ENCODE measurements around the gene SEMA7A. TPM values are rescaled to one million over a fixed set of nuclear protein-coding genes. Genes with fewer than 3 reads are reported as not detected.

Gene SEMA7A, protein sequence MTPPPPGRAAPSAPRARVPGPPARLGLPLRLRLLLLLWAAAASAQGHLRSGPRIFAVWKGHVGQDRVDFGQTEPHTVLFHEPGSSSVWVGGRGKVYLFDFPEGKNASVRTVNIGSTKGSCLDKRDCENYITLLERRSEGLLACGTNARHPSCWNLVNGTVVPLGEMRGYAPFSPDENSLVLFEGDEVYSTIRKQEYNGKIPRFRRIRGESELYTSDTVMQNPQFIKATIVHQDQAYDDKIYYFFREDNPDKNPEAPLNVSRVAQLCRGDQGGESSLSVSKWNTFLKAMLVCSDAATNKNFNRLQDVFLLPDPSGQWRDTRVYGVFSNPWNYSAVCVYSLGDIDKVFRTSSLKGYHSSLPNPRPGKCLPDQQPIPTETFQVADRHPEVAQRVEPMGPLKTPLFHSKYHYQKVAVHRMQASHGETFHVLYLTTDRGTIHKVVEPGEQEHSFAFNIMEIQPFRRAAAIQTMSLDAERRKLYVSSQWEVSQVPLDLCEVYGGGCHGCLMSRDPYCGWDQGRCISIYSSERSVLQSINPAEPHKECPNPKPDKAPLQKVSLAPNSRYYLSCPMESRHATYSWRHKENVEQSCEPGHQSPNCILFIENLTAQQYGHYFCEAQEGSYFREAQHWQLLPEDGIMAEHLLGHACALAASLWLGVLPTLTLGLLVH
- total RNA-seq: 9.4 and 20.7 TPM in 2 replicates

DNA sequence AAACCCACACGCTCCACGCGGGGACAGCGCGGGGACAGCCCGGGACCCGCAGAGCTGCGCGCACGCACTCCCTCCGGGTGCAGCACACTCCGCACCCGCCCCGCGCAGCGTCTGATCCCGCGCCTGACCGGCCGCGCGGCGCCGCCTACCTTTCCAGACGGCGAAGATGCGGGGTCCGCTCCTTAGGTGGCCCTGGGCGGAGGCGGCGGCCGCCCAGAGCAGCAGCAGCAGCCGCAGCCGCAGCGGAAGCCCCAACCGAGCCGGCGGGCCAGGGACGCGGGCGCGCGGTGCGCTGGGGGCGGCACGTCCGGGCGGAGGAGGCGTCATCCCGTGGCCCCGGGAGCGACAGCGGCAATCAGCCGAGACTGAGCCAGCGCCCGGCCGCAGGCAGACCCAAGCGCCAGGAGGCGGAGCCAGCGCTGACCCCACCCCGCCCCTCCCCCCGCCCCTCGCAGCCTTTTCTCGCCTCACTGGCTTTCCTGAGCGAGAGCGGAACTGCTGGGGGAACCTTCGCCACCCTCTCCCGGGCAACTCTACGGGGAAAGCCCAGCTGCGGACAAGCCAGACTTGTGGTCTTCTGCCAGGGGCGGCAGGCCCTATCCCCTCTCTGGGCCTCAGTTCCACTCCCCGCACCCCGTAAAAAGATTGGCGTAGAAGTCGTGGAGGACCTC lies at the start of gene SEMA7A:
Gene SEMA7A (minus strand): TSS at position 367 of the 671 bp plus-strand sequence. CDS start 40 bp downstream, at position 327.

DNA sequence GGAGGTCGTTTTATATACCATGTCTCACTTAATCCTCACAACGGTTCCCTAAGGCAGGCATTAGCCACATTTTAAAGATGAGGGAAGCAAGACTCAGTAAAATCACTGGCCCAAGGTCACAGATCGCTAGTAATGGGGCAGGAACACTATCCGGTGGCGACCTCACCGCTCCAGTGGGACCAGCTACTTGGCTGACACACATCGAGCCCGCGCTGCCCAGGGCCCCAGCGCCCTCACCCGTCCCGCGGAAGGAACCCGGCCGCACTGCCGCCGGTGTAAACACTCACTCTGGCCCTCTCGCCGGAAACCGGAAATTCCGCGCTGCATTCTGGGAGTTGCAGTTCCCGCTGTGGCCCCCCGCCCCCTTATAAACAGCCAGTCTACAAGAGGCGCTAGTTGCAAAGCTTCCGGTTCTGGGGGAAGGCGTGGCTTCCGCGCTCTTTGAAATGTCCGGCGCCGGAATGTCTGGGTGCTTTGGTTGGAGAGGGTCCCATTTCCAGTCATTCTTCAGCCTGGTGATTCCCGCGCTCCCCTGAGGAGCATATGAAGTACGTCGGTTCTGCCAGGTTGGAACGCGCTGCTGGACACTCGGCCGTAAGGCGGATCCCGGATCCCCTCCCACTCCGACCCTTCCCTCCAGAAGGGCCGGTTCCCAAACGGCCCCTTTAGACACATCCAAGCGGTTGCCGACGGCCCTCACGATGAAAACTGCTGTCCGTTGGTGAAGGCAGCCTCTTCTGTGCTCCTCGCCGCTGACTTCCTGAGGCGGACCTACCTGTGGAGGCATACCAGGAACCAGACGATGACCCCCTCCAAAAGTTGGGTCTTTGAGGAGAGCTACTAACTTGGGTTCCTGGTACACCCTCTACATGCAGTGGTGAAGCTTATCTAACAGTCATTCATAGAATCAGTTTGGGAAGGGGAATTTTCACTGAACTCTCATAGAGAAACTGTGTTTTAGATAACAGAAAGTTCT lies 27.4 kb upstream of the SEMA7A start, which contains the start of gene UBL7:
Gene UBL7 (minus strand): TSS at position 290 of the 976 bp plus-strand sequence. CDS start 2,293 bp downstream, outside the sequence.

DNA sequence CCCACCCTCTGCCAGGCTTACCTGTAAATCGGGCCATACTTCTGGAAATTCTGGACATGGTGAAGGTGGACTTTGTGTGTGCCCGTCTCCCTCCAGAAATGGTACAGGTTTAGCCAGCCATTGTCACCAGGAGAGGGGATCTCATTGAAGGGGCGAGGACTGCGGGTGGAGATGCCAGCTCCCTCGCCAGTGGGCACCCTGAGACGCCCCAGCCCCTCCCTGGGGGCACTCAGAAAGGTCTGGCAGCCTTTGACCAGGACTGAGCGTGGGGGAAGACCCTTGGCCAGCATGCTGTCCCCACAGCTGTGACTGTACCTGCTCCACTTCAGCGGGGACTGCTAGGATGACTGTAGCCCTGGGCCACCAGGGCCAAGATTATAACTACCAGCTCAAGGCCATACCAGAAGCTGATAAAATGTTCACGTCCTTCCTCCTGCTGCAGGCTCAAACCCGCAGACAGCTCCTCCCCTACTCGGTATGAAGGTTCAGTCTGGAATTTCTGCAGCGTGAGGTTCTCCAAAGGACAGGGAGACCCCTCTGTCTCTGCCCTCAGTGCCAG lies 66.4 kb downstream of the SEMA7A start, which contains the start of gene CYP11A1:
Gene CYP11A1 (minus strand): TSS at position 351 of the 559 bp plus-strand sequence. CDS start 61 bp downstream, at position 290.

Other genes with a start within 250 kb of the SEMA7A start
- 0.59 and 2.6 TPM in 2 replicates for gene STRA6, start 231.2 kb downstream of the SEMA7A start, total RNA-seq
- gene CCDC33, start 197.6 kb downstream of the SEMA7A start, total RNA-seq: 0.07 TPM in 1 of 2 replicates, not detected in the other
- 0.26 and 0.50 TPM in 2 replicates for gene CYP11A1, start 66.3 kb downstream of the SEMA7A start, total RNA-seq
- gene UBL7, start 27.2 kb upstream of the SEMA7A start, total RNA-seq: 23.8 and 25.5 TPM in 2 replicates
- 2.0 and 2.4 TPM in 2 replicates for gene ARID3B, start 107.3 kb upstream of the SEMA7A start, total RNA-seq
- gene CLK3, start 181.9 kb upstream of the SEMA7A start, total RNA-seq: 55.9 and 64.2 TPM in 2 replicates

Data from smooth muscle cell of the pulmonary artery (primary cell).